Stimulated activated memory B cell treated with anti-CD40 and anti-IgM and Interleukin-4, amounts not matched to agents 10 μg/mL and 1 μg/mL and 100 μg/mL, for 72 hours (primary cell): Measurements from ENCODE around the gene RAC3.

Source experiments
- ATAC-seq: fragments of 150-1000 bp; cut with Tn5 transposase; 2 replicates; pipeline ENCODE4 v1.10.0; 2021
- H3K27ac Mint-ChIP-seq: one replicate; pipeline ENCODE4 v1.8.0; 2022; ENCODE audit warnings: mild to moderate bottlenecking, mixed read lengths
- H3K27me3 Mint-ChIP-seq: one replicate; pipeline ENCODE4 v1.8.0; 2022; ENCODE audit warnings: mixed read lengths
- H3K36me3 Mint-ChIP-seq: one replicate; pipeline ENCODE4 v1.8.0; 2022; ENCODE audit warnings: mixed read lengths
- H3K4me1 Mint-ChIP-seq: one replicate; pipeline ENCODE4 v1.8.0; 2022; ENCODE audit warnings: mixed read lengths
- H3K4me3 Mint-ChIP-seq: one replicate; pipeline ENCODE4 v1.8.0; 2022; ENCODE audit warnings: mild to moderate bottlenecking, moderate library complexity, mixed read lengths
- H3K9me3 Mint-ChIP-seq: one replicate; pipeline ENCODE4 v1.8.0; 2022; ENCODE audit warnings: mixed read lengths

The RAC3 gene

GRCh38 chr17:82023447-82024241, 7.8 kb upstream of the RAC3 start:
- peak overlapping the region; percentile 64 for H3K27ac Mint-ChIP-seq
- peaks cover 35% of the 10 kb centered on the region for H3K4me1 Mint-ChIP-seq
- H3K27me3 Mint-ChIP-seq = peaks cover 24% of the 10 kb centered on the region
- ATAC-seq = peak; percentile 0
- H3K36me3 Mint-ChIP-seq = peaks cover 17% of the 10 kb centered on the region
- no peaks in the 10 kb centered on the region for H3K9me3 Mint-ChIP-seq
- H3K4me3 Mint-ChIP-seq = peak overlapping the region; percentile 86

- Mint-ChIP-seq H3K36me3 (peaks cover 12% of the 10 kb centered on the region), H3K4me3 (no peak overlapping the region)
These were observed 6.6 kb upstream of the RAC3 start for GRCh38 chr17:82024859-82025258.

GRCh38 chr17:82025401-82026107, 5.9 kb upstream of the RAC3 start:
- H3K9me3 Mint-ChIP-seq = no peaks in the 10 kb centered on the region
- H3K4me1 Mint-ChIP-seq = peaks cover 41% of the 10 kb centered on the region
- H3K4me3 Mint-ChIP-seq = no peak overlapping the region
- H3K27me3 Mint-ChIP-seq = peaks cover 36% of the 10 kb centered on the region
- H3K27ac Mint-ChIP-seq = no peak overlapping the region
- H3K36me3 Mint-ChIP-seq = peaks cover 12% of the 10 kb centered on the region
- no peak for ATAC-seq

More at GRCh38 chr17:82024859-82025258, 6.6 kb upstream of the RAC3 start:
- Mint-ChIP-seq H3K27me3 (peaks cover 35% of the 10 kb centered on the region), H3K4me1 (peaks cover 43% of the 10 kb centered on the region), H3K27ac (no peak overlapping the region), H3K9me3 (no peaks in the 10 kb centered on the region)
- no peak for ATAC-seq

GRCh38 chr17:82028246-82028645, 3.2 kb upstream of the RAC3 start:
- no peak for ATAC-seq
- Mint-ChIP-seq H3K4me1 (peaks cover 25% of the 10 kb centered on the region), H3K4me3 (no peak overlapping the region), H3K27ac (no peak overlapping the region), H3K9me3 (no peaks in the 10 kb centered on the region), H3K27me3 (peaks cover 36% of the 10 kb centered on the region), H3K36me3 (peaks cover 12% of the 10 kb centered on the region)

- Mint-ChIP-seq H3K27me3 (peaks cover 36% of the 10 kb centered on the region), H3K4me3 (peak overlapping the region; percentile 64), H3K36me3 (peaks cover 12% of the 10 kb centered on the region), H3K27ac (no peak overlapping the region), H3K9me3 (no peaks in the 10 kb centered on the region), H3K4me1 (peaks cover 20% of the 10 kb centered on the region)
- no peak for ATAC-seq
These were observed 2.5 kb upstream of the RAC3 start for GRCh38 chr17:82028966-82029365.

GRCh38 chr17:82029391-82029790, 2.1 kb upstream of the RAC3 start:
- peaks cover 12% of the 10 kb centered on the region for H3K36me3 Mint-ChIP-seq
- H3K27me3 Mint-ChIP-seq = peaks cover 36% of the 10 kb centered on the region
- no peak for ATAC-seq

GRCh38 chr17:82029990-82030469, 1.4 kb upstream of the RAC3 start:
- Mint-ChIP-seq H3K27me3 (peaks cover 36% of the 10 kb centered on the region), H3K4me1 (peaks cover 17% of the 10 kb centered on the region), H3K4me3 (peak overlapping the region; percentile 85), H3K9me3 (no peaks in the 10 kb centered on the region), H3K27ac (no peak overlapping the region), H3K36me3 (peaks cover 14% of the 10 kb centered on the region)
- ATAC-seq = no peak

More at GRCh38 chr17:82029391-82029790, 2.1 kb upstream of the RAC3 start:
- H3K27ac Mint-ChIP-seq = no peak overlapping the region
- H3K4me1 Mint-ChIP-seq = peaks cover 16% of the 10 kb centered on the region
- H3K4me3 Mint-ChIP-seq = peak overlapping the region; percentile 64
- H3K9me3 Mint-ChIP-seq = no peaks in the 10 kb centered on the region

GRCh38 chr17:82030470-82031302, 792 bp upstream of the RAC3 start:
- Mint-ChIP-seq H3K27ac (no peak overlapping the region), H3K4me1 (peaks cover 24% of the 10 kb centered on the region), H3K9me3 (no peaks in the 10 kb centered on the region), H3K27me3 (peaks cover 34% of the 10 kb centered on the region), H3K4me3 (peak overlapping the region; percentile 85), H3K36me3 (peaks cover 20% of the 10 kb centered on the region)
- peak; percentile 71 for ATAC-seq

- no peak overlapping the region for H3K27ac Mint-ChIP-seq
- H3K27me3 Mint-ChIP-seq = peaks cover 22% of the 10 kb centered on the region
- peaks cover 35% of the 10 kb centered on the region for H3K4me1 Mint-ChIP-seq
- peak; percentile 54 for ATAC-seq
- H3K4me3 Mint-ChIP-seq = peak overlapping the region; percentile 59
- peaks cover 17% of the 10 kb centered on the region for H3K36me3 Mint-ChIP-seq
- no peaks in the 10 kb centered on the region for H3K9me3 Mint-ChIP-seq
These were observed 578 bp downstream of the RAC3 start for GRCh38 chr17:82031885-82032627.

- Mint-ChIP-seq H3K9me3 (no peaks in the 10 kb centered on the region), H3K4me3 (no peak overlapping the region), H3K36me3 (peaks cover 10% of the 10 kb centered on the region), H3K27ac (no peak overlapping the region), H3K4me1 (peaks cover 41% of the 10 kb centered on the region), H3K27me3 (peaks cover 12% of the 10 kb centered on the region)
- ATAC-seq = no peak
These were observed 2.0 kb downstream of the RAC3 start for GRCh38 chr17:82033359-82034085.

GRCh38 chr17:82034371-82035011, 3.0 kb downstream of the RAC3 start:
- Mint-ChIP-seq H3K27me3 (peaks cover 5% of the 10 kb centered on the region), H3K4me1 (peaks cover 44% of the 10 kb centered on the region), H3K9me3 (no peaks in the 10 kb centered on the region), H3K4me3 (no peak overlapping the region), H3K27ac (no peak overlapping the region), H3K36me3 (peaks cover 10% of the 10 kb centered on the region)
- no peak for ATAC-seq

GRCh38 chr17:82035488-82035887, 4.0 kb downstream of the RAC3 start:
- no peak overlapping the region for H3K27ac Mint-ChIP-seq
- no peak overlapping the region for H3K4me3 Mint-ChIP-seq
- H3K9me3 Mint-ChIP-seq = no peaks in the 10 kb centered on the region
- peaks cover 36% of the 10 kb centered on the region for H3K4me1 Mint-ChIP-seq
- ATAC-seq = no peak
- peaks cover 10% of the 10 kb centered on the region for H3K36me3 Mint-ChIP-seq
- no peaks in the 10 kb centered on the region for H3K27me3 Mint-ChIP-seq

GRCh38 chr17:82035956-82036633, 4.6 kb downstream of the RAC3 start:
- no peaks in the 10 kb centered on the region for H3K27me3 Mint-ChIP-seq
- H3K27ac Mint-ChIP-seq = no peak overlapping the region
- peak overlapping the region; percentile 85 for H3K4me3 Mint-ChIP-seq
- no peaks in the 10 kb centered on the region for H3K9me3 Mint-ChIP-seq
- ATAC-seq = no peak
- H3K4me1 Mint-ChIP-seq = peaks cover 33% of the 10 kb centered on the region
- peaks cover 10% of the 10 kb centered on the region for H3K36me3 Mint-ChIP-seq
